CD4-positive, alpha-beta T cell treated with Interleukin-6 for 4 hours (primary cell): ENCODE data around the gene PREX1.
A peak's percentile ranks its signal among the peaks of the same experiment; 100 is the strongest.
"Not testable (repeated sequence)": the region's sequence is repeated elsewhere in the genome, so short reads cannot be mapped to it uniquely, and the experiment has no call there.

Source experiments
- DNase-seq: peaks from one replicate; pipeline ENCODE4 v3.0.0-alpha.2; 2020; ENCODE audit warnings: mixed read lengths

PREX1 gene

GRCh38 chr20:48770700-48771442 is 56.9 kb downstream of the PREX1 start:
- DNase-seq: no peak

- peak; percentile 90 for DNase-seq
Measured at GRCh38 chr20:48769069-48769983, 58.5 kb downstream of the PREX1 start.

GRCh38 chr20:48766961-48767960 is 60.5 kb downstream of the PREX1 start:
- no peak for DNase-seq

GRCh38 chr20:48766205-48766604 is 61.6 kb downstream of the PREX1 start:
- no peak for DNase-seq

- DNase-seq: no peak
Measured at GRCh38 chr20:48765359-48765758, 62.4 kb downstream of the PREX1 start.

GRCh38 chr20:48763216-48763914 is 64.4 kb downstream of the PREX1 start:
- no peak for DNase-seq

GRCh38 chr20:48761874-48762273 is 65.9 kb downstream of the PREX1 start:
- DNase-seq: peak; percentile 19

- DNase-seq: peak; percentile 77
Measured at GRCh38 chr20:48761023-48761785, 66.6 kb downstream of the PREX1 start.

- peak; percentile 80 for DNase-seq
Measured at GRCh38 chr20:48760403-48760983, 67.3 kb downstream of the PREX1 start.

- DNase-seq: peak; percentile 18
Measured at GRCh38 chr20:48759631-48760245, 68.1 kb downstream of the PREX1 start.

- peak; percentile 15 for DNase-seq
Measured at GRCh38 chr20:48758206-48758820, 69.5 kb downstream of the PREX1 start.

GRCh38 chr20:48756774-48757173 is 71.0 kb downstream of the PREX1 start:
- DNase-seq: not testable (repeated sequence)

GRCh38 chr20:48754292-48754691 is 73.5 kb downstream of the PREX1 start:
- no peak for DNase-seq

GRCh38 chr20:48752963-48753362 is 74.8 kb downstream of the PREX1 start:
- DNase-seq: no peak

- no peak for DNase-seq
Measured at GRCh38 chr20:48751871-48752270, 75.9 kb downstream of the PREX1 start.

- peak; percentile 74 for DNase-seq
Measured at GRCh38 chr20:48750941-48751635, 76.7 kb downstream of the PREX1 start.

- no peak for DNase-seq
Measured at GRCh38 chr20:48750376-48750775, 77.4 kb downstream of the PREX1 start.

- DNase-seq: no peak
Measured at GRCh38 chr20:48749437-48749836, 78.4 kb downstream of the PREX1 start.

- no peak for DNase-seq
Measured at GRCh38 chr20:48748556-48748955, 79.2 kb downstream of the PREX1 start.
